Endothelial cell of umbilical vein (primary cell): Measurements from ENCODE around the gene SPNS2. TPM values are rescaled to one million over a fixed set of nuclear protein-coding genes. Genes with fewer than 3 reads are reported as not detected.

ENCODE experiments used
- BruUV-seq: library from RNA; stranded (reverse); fragments of 400-500 nt; replicated peaks from 2 replicates; lab custom pipeline; 2021; lab: Mats Ljungman, UMichigan
- CTCF ChIA-PET: fragments of 300-600, 350-600 bp; sonication (Branson Sonifier 250); formaldehyde crosslinking; loops from one replicate; lab custom pipeline; 2021; ENCODE audit warnings: antibody characterized with exemption, inconsistent platforms; lab: Charles Lee
- POLR2A ChIA-PET: fragments of 300-600, 350-600 bp; sonication (Branson Sonifier 250); formaldehyde crosslinking; loops from one replicate; lab custom pipeline; 2021; ENCODE audit warnings: antibody characterized with exemption, inconsistent platforms; lab: Charles Lee
- DNase-seq: peaks from one replicate; pipeline ENCODE4 v3.0.0-alpha.2; 2011; ENCODE audit warnings: low read depth, low spot score
- FAIRE-seq: peaks from 2 replicates; lab custom pipeline; 2011; peaks lifted over from hg19 to GRCh38; lab: Jason Lieb, UNC
- H2AFZ ChIP-seq: 2 replicates; pipeline ENCODE4 v1.6.0; 2012; ENCODE audit warnings: low read depth, low read length, control low read depth, inconsistent platforms
- H3K27ac ChIP-seq: 2 replicates; pipeline ENCODE4 v1.5.1; 2011; ENCODE audit warnings: low read depth, mild to moderate bottlenecking, control low read depth, low read length, moderate library complexity; ENCODE audit not compliant: insufficient read depth
- H3K27me3 ChIP-seq, 2 experiments: 2 replicates each; pipeline versions ENCODE4 v1.6.0 to v1.6.1; 2011; ENCODE audit warnings: low read length in 2 of 2, mixed read lengths in 1 of 2; ENCODE audit not compliant: control insufficient read depth in 2 of 2, insufficient read depth in 2 of 2
- H3K36me3 ChIP-seq, 2 experiments: 2 replicates in 1 of 2; 3 replicates in 1 of 2; pipeline ENCODE4 v1.5.1; 2011; ENCODE audit warnings: low read length in 2 of 2, mild to moderate bottlenecking in 1 of 2, moderate library complexity in 1 of 2; ENCODE audit not compliant: control insufficient read depth in 2 of 2, insufficient read depth in 2 of 2; ENCODE audit errors: extremely low read depth in 1 of 2
- H3K4me1 ChIP-seq: 3 replicates; pipeline ENCODE4 v1.5.1; 2011; ENCODE audit warnings: mild to moderate bottlenecking, low read length; ENCODE audit not compliant: control insufficient read depth, insufficient read depth; ENCODE audit errors: extremely low read depth
- H3K4me2 ChIP-seq: 2 replicates; pipeline ENCODE4 v1.6.1; 2011; ENCODE audit warnings: low read length, control low read depth, mixed read lengths; ENCODE audit not compliant: insufficient read depth
- H3K4me3 ChIP-seq, 3 experiments: fragments of 200-600 bp in 1 of 3; sonication (generic), shearing (Covaris generic) in 1 of 3; replicated peaks in 1 of 3; 2 replicates each; pipeline ENCODE4 v1.5.1; 2011 to 2016; ENCODE audit warnings: control low read depth in 3 of 3, low read length in 3 of 3, mild to moderate bottlenecking in 2 of 3, inconsistent platforms in 1 of 3, low read depth in 1 of 3, moderate library complexity in 1 of 3; ENCODE audit not compliant: insufficient read depth in 1 of 3
- H3K79me2 ChIP-seq: 2 replicates; pipeline ENCODE4 v1.6.0; 2012; ENCODE audit warnings: low read length, inconsistent platforms; ENCODE audit not compliant: control insufficient read depth, insufficient read depth
- H3K9ac ChIP-seq: replicated peaks from 2 replicates; pipeline ENCODE3; 2011; ENCODE audit warnings: low read length, control low read depth; ENCODE audit not compliant: insufficient read depth; ENCODE audit errors: extremely low read depth
- H3K9me1 ChIP-seq: replicated peaks from 3 replicates; pipeline ENCODE4 v1.6.0; 2011; ENCODE audit warnings: mild to moderate bottlenecking, low read length; ENCODE audit not compliant: control insufficient read depth, insufficient read depth; ENCODE audit errors: extremely low read depth
- H3K9me3 ChIP-seq: replicated peaks from 2 replicates; pipeline ENCODE4 v1.5.1; 2012; ENCODE audit warnings: low read length, inconsistent platforms; ENCODE audit not compliant: control insufficient read depth, insufficient read depth
- H4K20me1 ChIP-seq: replicated peaks from 2 replicates; pipeline ENCODE3; 2011; ENCODE audit warnings: mild to moderate bottlenecking, low read length; ENCODE audit not compliant: control insufficient read depth, insufficient read depth; ENCODE audit errors: extremely low read depth
- CTCF ChIP-seq, 2 donors: IDR thresholded peaks; 1 replicate in 1 of 2; 2 replicates in 1 of 2; pipeline ENCODE4 v1.5.1; 2011; ENCODE audit warnings: low read length in 2 of 2, mild to moderate bottlenecking in 2 of 2, moderate library complexity in 2 of 2, control low read depth in 1 of 2, inconsistent platforms in 1 of 2, low read depth in 1 of 2; ENCODE audit not compliant: insufficient read depth in 1 of 2; ENCODE audit errors: extremely low read depth in 1 of 2
- EZH2 ChIP-seq: IDR thresholded peaks from 2 replicates; pipeline ENCODE4 v1.6.1; 2012; ENCODE audit warnings: borderline replicate concordance, low read depth, mild to moderate bottlenecking, moderate library complexity, low read length, inconsistent platforms; ENCODE audit not compliant: severe bottlenecking
- FOS ChIP-seq: IDR thresholded peaks from 2 replicates; pipeline ENCODE4 v1.6.1; 2011; ENCODE audit warnings: mild to moderate bottlenecking, low read length, moderate library complexity, borderline replicate concordance; ENCODE audit not compliant: insufficient read depth
- GATA2 ChIP-seq: IDR thresholded peaks from 2 replicates; pipeline ENCODE4 v1.7.0; 2011; ENCODE audit warnings: low read depth, mild to moderate bottlenecking, moderate library complexity, mixed read lengths, low read length; ENCODE audit not compliant: insufficient read length, insufficient read depth
- JUN ChIP-seq: IDR thresholded peaks from 2 replicates; pipeline ENCODE4 v1.6.1; 2011; ENCODE audit warnings: borderline replicate concordance, low read depth; ENCODE audit not compliant: insufficient read length, insufficient read depth
- MAX ChIP-seq: IDR thresholded peaks from 2 replicates; pipeline ENCODE4 v1.6.1; 2011; ENCODE audit not compliant: insufficient read depth, insufficient read length
- MYC ChIP-seq: IDR thresholded peaks from one replicate; pipeline ENCODE4 v1.6.1; 2011; ENCODE audit warnings: mild to moderate bottlenecking, low read depth, low read length
- POLR2A ChIP-seq: IDR thresholded peaks from 2 replicates; pipeline ENCODE4 v1.6.1; 2012; ENCODE audit warnings: low read depth, mild to moderate bottlenecking, control low read depth, low read length
- POLR2AphosphoS5 ChIP-seq: IDR thresholded peaks from 2 replicates; pipeline ENCODE4 v1.6.1; 2012; ENCODE audit warnings: low read depth, mild to moderate bottlenecking, control low read depth, low read length, moderate library complexity; ENCODE audit not compliant: insufficient read depth
- dilution Hi-C: fragments of 300-500 bp; cut with MboI; formaldehyde crosslinking; loops from one replicate; pipeline ENCODE4 v1.15.0; 2019; ENCODE audit warnings: low sequenced_read_pairs; ENCODE audit not compliant: extremely low pct_ligation_motif_present
- intact Hi-C: fragments of 100-400 bp; cut with micrococcal nuclease; formaldehyde crosslinking; loops from one replicate; pipeline ENCODE4 v1.10.0; 2022
- polyA plus RNA-seq, 4 experiments: library from polyadenylated mRNA; depleted of rRNA in 3 of 4; stranded (reverse) in 3 of 4; unstranded in 1 of 4; fragments of >200 nt; gene quantifications; 2 replicates each; pipeline versions ENCODE4 v1.2.1 to v1.2.3, GENCODE V29; 2011 to 2012; ENCODE audit warnings: missing spikeins in 1 of 4
- total RNA-seq: library from RNA; stranded (reverse); gene quantifications from 2 replicates; pipeline ENCODE4 v1.2.3, GENCODE V29; 2021

Gene SPNS2
- total and polyA plus RNA-seq, 2 donors (not counting 3 experiments of a cell fraction or from before 2014, with no cell fraction given): 70.2 to 77.3 TPM

- no peak overlapping the region for H3K4me2 ChIP-seq
- H3K27me3 ChIP-seq: no peaks in the 10 kb centered on the region
- H3K79me2 ChIP-seq: no peaks in the 10 kb centered on the region
- dilution Hi-C loops (no loop called here), intact Hi-C loops (no loop called here)
- no peak overlapping the region for H3K27ac ChIP-seq
- no peak overlapping the region for H3K4me3 ChIP-seq
- H3K9me3 ChIP-seq: no peaks in the 10 kb centered on the region
- ChIA-PET POLR2A (no interaction called here), CTCF (interaction anchor here (0.7 to 2.3 kb wide), 2 partner anchors 92 to 275 kb away, joined by 3 to 7 read pairs; no protein-coding TSS in a partner anchor)
- H3K4me1 ChIP-seq: no peaks in the 10 kb centered on the region
- no peaks in the 10 kb centered on the region for H4K20me1 ChIP-seq
- DNase-seq (no peak), FAIRE-seq (no peak)
- no TSS peak for BruUV-seq
- H2AFZ ChIP-seq: no peak overlapping the region
- no peaks in the 10 kb centered on the region for H3K36me3 ChIP-seq
- no peak overlapping the region for H3K9ac ChIP-seq
- TF ChIP-seq EZH2: no peak
- no peak for TF ChIP-seq POLR2A
- no peak for TF ChIP-seq JUN
- TF ChIP-seq CTCF (IDR thresholded peaks at IDR 0.05; ENCODE audit: extremely low read depth in 1 of 2, insufficient read depth in 1 of 2, low read depth in 1 of 2, low read length in 2 of 2): no peak
- TF ChIP-seq GATA2: no peak
- TF ChIP-seq POLR2AphosphoS5: no peak
- TF ChIP-seq MYC: no peak
- TF ChIP-seq MAX: no peak
- TF ChIP-seq FOS: no peak
- H3K9me1 ChIP-seq: no peaks in the 10 kb centered on the region
Measured at GRCh38 chr17:4475001-4475400, 23.7 kb upstream of the SPNS2 start.
